ENCODE measurements around the gene LAMB1. TPM values are rescaled to one million over a fixed set of nuclear protein-coding genes. Genes with fewer than 3 reads are reported as not detected.

Gene LAMB1
- total and polyA plus RNA-seq, 2 of the 13 experiments (the other 11 are each of a cell fraction or from before 2014, with no cell fraction given), result 109 to 124 TPM

GRCh38 chr7:108034586-108034985, 31.6 kb upstream of the LAMB1 start (continued):
- TF ChIP-seq, protein P1, sequence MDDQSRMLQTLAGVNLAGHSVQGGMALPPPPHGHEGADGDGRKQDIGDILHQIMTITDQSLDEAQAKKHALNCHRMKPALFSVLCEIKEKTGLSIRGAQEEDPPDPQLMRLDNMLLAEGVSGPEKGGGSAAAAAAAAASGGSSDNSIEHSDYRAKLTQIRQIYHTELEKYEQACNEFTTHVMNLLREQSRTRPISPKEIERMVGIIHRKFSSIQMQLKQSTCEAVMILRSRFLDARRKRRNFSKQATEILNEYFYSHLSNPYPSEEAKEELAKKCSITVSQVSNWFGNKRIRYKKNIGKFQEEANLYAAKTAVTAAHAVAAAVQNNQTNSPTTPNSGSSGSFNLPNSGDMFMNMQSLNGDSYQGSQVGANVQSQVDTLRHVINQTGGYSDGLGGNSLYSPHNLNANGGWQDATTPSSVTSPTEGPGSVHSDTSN (CRISPR knock-in tag; IDR thresholded peaks at IDR 0.05; ENCODE audit: borderline replicate concordance), result no peak
- TF ChIP-seq ZNF567 (CRISPR knock-in tag; IDR thresholded peaks at IDR 0.05; ENCODE audit: borderline replicate concordance), result no peak
- TF ChIP-seq, protein P2, sequence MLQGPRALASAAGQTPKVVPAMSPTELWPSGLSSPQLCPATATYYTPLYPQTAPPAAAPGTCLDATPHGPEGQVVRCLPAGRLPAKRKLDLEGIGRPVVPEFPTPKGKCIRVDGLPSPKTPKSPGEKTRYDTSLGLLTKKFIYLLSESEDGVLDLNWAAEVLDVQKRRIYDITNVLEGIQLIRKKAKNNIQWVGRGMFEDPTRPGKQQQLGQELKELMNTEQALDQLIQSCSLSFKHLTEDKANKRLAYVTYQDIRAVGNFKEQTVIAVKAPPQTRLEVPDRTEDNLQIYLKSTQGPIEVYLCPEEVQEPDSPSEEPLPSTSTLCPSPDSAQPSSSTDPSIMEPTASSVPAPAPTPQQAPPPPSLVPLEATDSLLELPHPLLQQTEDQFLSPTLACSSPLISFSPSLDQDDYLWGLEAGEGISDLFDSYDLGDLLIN (CRISPR knock-in tag; IDR thresholded peaks at IDR 0.05; ENCODE audit: borderline replicate concordance), result no peak
- no peak for TF ChIP-seq LBX2 (CRISPR knock-in tag; IDR thresholded peaks at IDR 0.05; ENCODE audit: borderline replicate concordance)
- no peak for TF ChIP-seq ZMAT5 (CRISPR knock-in tag; IDR thresholded peaks at IDR 0.05; ENCODE audit: borderline replicate concordance, low read depth)
- TF ChIP-seq SP1 (IDR thresholded peaks at IDR 0.05), result no peak
- no peak for TF ChIP-seq SP1 (CRISPR knock-in tag; IDR thresholded peaks at IDR 0.05)
- no peak for TF ChIP-seq GATA4 (IDR thresholded peaks at IDR 0.05; ENCODE audit: borderline replicate concordance, low read depth)
- 0 out of 2 replicates have a peak, but pooled peaks have one; percentile 12 for TF ChIP-seq TFAP4 (IDR thresholded peaks at IDR 0.05; ENCODE audit: borderline replicate concordance, low read depth)
- TF ChIP-seq SAFB2 (CRISPR knock-in tag; IDR thresholded peaks at IDR 0.05; ENCODE audit: borderline replicate concordance, low read depth), result no peak
- no peak for TF ChIP-seq SPEN (CRISPR knock-in tag; IDR thresholded peaks at IDR 0.05; ENCODE audit: low read depth)
- TF ChIP-seq ZNF816 (CRISPR knock-in tag; IDR thresholded peaks at IDR 0.05; ENCODE audit: borderline replicate concordance), result no peak
- no peak for TF ChIP-seq ATF7-NPFF (CRISPR knock-in tag; IDR thresholded peaks at IDR 0.05; ENCODE audit: low read depth)
- TF ChIP-seq ZNF383 (CRISPR knock-in tag; IDR thresholded peaks at IDR 0.05; ENCODE audit: borderline replicate concordance), result no peak
- TF ChIP-seq ZBTB1 (CRISPR knock-in tag; IDR thresholded peaks at IDR 0.05; ENCODE audit: borderline replicate concordance), result no peak
- TF ChIP-seq RBM39 (IDR thresholded peaks at IDR 0.05; ENCODE audit: low read depth, low read length, poor library complexity, severe bottlenecking), result no peak
- TF ChIP-seq RFX3 (CRISPR knock-in tag; IDR thresholded peaks at IDR 0.05), result no peak
- no peak for TF ChIP-seq ZBTB8A (CRISPR knock-in tag; IDR thresholded peaks at IDR 0.05; ENCODE audit: borderline replicate concordance, low read depth)
- peak; percentile 99 for TF ChIP-seq TEAD3 (CRISPR knock-in tag; optimal IDR thresholded peaks at IDR 0.05; ENCODE audit: borderline replicate concordance)
- no peak for TF ChIP-seq PCBP1 (IDR thresholded peaks at IDR 0.05; ENCODE audit: borderline replicate concordance, low read depth, low read length)

All from HepG2 (cell line).